T-helper 9 cell (primary cell): ENCODE data around the gene TRIM62.
"Not testable (repeated sequence)": the region's sequence is repeated elsewhere in the genome, so short reads cannot be mapped to it uniquely, and the experiment has no call there.

ENCODE experiments used
- DNase-seq: peaks from one replicate; pipeline ENCODE4 v3.0.0-alpha.2; 2020

The TRIM62 gene

DNA sequence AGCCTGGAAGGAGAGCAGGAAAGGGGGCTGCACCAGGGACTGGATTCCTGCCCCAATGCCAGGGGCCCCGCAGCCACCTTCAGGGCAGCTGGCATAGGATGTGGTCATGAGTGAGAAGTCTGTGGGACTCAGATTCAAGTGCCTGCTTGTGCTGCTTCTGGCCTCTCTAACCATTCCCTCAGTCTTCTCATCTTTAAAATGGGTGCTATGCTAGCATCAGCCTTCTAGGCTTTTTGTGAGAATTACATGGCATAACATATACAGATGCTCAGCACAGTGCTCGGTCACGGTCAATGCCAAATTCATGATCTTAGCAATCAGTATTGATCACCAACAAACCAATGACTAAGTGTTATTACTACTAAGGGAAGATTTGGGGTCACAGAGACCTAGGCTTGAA, 23.5 kb downstream of the TRIM62 start:
- DNase-seq = no peak

DNA sequence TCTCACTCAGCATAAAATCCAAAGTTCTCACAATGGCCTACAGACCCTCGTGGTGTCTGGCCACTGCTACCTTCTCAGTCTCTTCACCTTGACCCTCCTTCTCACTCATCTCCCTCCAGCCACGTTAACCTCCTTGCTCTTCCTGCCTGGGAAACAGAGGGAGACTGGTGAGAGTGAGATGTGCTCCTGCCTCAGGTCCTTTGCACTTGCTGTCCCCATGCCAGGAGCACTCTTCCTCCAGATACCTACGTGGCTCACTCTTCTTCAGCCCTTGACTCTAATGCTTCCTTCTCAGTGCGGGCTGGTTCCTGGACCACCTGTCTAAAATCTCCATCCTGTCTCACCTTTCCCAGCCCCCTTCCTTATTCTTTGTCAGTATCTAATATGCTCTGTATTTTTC, 24.7 kb downstream of the TRIM62 start:
- DNase-seq = no peak

DNA sequence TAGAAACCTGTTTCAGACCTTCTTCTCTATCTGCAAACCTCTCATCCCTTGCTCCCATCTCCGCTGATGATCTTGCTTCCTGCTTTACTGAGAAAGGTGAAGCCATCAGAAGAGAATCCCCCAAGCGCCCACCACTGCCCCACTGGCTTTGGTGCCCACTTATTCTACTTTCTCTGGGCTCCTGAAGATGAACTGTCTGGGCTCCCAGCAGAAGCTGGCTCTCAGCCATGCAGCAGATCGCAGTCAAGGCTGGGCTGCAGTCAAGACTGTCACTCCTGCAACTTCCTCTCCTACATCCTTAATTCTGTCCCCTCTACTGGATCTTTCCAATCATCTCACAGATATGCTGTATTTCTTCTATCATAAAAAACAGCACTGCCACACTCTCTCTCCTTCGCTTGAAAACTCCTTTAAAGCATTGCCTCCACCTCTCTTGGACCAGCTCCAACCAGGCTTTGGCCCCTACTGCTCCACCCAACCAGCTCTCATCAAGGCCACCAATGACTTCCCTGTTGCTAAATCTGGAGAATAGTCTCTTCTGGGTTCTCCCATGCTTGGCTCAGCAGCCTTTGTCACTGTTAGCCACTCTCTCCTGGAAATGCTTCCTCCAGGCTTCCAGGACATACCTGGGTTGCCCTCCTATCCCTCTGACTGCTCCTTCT, 25.8 kb downstream of the TRIM62 start:
- no peak for DNase-seq

DNA sequence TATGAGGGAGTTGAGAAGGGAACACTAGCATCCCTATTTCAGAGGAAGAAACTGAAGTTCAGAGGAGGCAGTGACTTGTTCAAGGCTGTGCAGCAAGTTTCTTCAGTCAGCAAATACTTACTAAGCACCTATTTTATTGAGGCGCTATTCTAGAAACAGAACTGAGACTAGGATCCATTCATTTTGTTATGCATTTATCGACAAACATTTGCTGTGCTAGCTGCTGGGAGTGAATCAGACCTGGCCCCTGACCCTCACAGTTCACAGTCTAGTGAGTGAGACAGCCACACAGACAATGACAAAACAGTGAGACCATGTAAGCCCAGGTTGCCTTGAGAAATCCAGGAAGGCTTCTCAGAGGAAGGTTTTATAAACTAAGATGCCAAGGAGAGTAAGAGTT, 28.2 kb downstream of the TRIM62 start:
- no peak for DNase-seq

DNA sequence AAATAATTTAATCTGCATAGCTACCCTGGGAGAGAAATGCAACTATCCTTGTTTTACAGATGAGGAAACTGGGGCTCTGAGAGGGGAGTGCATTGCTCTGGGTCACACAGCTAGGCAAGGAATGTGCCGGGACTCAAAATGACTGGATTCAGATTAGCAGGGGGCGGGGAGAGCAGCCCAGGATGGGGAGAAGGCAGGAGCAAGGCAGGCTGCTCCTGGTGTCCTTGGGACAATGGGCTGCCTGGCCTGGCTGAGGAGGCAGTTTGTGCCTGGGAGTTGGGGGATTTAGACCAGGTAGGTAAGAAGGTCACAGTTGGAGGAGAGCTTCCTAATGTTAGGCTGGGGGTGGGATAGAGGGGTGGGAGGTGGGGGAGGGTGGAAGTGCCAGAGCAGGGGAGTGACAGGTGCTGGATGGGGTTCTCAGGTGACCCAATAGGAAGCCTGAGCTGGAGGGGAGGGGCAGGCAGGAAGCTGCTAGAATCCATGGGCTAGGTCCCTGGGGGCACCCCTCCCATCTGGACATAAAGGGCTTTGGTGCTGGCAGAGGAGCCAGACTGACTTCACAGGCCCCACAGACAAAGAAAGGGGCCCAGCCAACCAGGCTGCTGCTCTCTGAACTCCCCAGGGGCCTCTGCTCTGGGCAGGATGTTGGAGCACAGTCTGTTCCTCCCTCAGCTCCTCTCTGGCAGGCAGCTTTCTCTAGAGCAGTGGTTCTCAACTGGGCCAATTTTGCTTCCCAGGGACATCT, 29.0 kb downstream of the TRIM62 start:
- no peak for DNase-seq

DNA sequence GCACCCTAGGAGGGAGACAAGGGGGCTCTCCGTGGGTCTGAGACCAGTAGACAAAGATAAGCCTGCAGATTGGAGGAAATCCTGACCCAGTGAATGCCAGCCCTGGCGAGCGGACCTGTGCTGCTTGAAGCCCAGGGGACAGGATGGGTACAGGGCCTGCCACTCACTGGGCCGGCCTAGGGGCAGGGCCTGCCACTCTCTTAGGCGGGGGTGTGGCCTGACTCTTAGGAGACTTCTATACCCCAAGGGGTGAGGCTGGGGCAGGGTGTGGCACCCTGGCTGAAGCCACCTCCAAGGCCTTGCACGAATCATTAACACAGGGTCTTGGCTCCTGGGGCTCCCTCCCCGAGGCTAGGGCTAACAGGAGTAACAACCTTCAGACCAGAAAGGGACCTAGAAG, 30.7 kb downstream of the TRIM62 start:
- no peak for DNase-seq

DNA sequence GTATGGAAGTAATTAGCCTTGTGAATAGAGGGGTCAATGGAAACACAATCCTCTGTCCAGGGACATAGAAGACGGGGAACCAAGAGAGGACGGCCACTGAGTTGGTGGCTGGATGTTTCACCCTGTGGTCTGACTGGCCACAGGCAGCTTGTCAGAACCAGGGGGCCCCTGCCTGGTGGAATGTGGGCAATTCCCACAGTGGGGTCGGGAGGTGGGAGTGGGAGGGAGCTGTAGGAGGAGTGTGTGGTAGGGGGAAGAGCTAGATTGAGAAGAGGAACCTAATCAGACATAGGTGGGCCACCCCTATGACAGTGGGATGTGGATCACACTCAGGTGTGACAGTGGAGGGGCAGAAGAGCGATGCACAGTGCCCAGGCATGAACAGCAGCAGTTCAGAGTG, 31.3 kb downstream of the TRIM62 start:
- DNase-seq = no peak

DNA sequence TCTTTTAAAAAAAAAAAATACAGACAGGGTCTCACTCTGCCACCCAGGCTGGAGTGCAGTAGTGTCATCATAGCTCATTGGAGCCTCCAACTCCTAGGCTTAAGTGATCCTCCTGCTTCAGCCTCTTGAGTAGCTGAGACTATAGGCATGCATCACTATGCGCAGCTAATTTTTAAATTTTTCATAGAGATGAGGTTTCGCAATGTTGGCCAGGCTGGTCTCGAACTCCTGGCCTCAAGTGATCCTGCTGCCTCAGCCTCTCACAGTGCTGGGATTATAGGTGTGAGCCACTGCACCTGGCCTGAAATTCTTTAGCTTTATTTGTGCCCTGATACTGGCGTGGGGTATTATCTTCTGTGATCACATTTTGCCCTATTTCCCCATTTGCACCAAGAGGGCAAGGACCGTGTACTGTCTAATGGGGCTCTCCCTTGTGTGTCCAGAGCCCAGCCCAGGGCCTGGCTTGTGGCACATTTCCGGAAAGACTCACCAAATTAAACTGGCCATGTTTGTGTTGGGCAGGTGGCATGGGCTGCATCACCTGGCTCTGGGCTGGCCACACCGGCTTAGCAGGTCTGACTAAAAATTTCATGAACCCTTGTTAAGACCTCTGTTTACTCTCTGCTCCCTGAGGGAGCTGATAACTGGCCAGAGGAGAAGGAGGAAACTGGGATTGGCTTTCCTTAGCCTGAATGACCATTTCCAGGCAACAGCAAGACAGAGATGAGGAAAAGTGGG, 32.2 kb downstream of the TRIM62 start:
- DNase-seq = no peak

DNA sequence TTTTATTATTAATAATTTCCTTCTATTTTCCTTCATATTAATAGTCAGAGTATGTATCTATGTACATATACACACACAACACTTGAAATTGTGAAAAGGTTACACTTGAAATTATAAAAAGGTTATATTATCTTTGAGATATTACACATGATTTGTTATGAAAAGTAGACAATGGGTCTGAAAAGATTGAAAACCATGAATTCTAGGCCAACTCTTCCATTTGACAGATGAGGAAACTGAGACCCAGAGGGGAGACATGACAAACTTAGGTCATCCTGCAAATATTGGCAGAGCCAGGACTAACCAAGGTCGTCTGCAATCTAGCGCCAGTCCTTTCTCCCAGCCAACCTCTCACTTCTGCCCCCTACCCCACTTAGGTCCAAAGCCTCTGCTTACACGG, 33.2 kb downstream of the TRIM62 start:
- DNase-seq = no peak

DNA sequence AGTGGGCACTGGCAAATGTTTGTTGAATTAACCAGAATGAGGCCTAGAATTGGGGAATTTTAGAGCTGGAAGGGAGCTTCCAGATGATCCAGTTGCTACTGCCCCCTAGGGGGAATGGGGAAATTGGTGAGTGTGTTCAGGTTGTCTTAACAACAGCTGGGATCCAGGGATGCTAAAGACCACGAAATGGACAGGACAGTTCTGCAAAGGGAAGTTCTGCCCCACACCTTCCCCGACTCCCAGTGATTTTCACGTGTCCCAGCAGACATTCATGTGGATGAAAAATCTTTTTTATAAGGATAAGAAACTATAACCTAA, 33.9 kb downstream of the TRIM62 start:
- no peak for DNase-seq

DNA sequence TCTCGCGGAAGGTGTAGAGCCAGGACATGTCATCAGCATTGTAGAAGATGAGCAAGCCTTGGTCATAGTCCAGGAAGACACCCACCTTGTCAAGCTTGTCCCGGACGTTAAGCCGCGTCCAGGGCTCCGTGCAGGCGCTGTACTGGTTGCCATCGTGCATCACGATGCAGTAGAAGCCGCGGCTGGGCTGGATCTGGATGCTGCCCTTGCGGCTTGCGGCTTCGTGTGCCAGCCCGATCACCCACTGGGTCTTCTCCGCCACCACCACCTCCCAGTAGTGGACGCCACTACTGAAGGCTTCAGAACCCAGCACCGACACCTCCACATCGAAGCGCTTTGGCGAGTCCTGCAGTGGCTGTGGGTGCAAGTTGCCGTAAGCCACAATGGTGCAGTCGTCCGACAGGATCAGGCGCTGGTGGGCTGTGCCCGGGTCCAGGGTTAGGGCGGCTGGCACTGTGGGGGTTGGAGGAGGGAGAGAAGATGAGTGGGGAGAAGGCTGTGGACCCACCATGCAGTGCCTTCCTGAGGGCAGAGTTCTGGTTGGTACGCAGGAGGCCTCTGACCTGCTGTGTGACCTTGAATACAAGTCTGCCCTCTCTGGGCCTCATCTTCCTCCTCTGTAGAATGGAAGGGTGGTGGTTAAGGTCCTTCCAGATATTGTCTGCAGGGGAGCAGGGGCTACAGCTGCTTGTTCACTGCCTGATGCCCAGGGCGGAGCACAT, 34.4 kb downstream of the TRIM62 start:
- no peak for DNase-seq

DNA sequence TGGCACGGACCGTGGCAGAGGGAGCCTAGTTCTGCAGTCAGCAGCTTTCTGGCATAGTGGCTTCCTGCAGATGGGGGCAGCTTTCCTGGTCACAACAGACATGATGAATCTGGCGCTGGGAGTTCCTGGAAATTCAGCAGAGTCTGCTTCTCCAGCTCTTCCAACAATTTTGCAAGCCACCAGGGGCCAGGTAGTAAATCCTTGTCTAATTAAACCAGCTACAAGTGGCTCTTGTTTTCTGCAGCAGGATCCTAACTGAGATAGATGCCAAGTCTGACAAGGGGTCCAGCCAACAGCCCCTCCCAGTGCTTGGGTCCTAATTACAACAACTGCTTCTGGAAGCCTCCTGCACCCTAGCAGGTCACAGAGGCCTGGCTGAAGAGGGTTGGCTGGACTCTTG, 35.8 kb downstream of the TRIM62 start:
- no peak for DNase-seq

DNA sequence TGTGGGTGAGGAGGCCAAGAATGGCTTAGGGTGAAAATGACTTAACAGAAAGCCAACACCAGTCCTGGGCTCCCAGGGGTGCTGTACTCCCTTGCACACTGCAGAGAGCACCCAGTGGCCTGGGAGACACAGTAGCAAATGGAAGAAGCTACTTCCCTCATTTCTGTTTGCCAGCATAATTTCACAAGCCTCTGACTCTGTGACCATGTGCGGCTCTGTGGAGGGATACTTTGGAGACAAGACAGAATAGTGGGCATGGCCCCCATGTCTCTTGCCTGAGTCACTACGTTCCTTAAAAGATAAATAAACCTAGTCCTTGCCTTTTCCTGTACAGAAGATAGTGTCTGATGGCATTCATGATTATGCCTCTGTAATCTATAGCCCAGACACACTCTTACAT, 38.1 kb downstream of the TRIM62 start:
- no peak for DNase-seq

DNA sequence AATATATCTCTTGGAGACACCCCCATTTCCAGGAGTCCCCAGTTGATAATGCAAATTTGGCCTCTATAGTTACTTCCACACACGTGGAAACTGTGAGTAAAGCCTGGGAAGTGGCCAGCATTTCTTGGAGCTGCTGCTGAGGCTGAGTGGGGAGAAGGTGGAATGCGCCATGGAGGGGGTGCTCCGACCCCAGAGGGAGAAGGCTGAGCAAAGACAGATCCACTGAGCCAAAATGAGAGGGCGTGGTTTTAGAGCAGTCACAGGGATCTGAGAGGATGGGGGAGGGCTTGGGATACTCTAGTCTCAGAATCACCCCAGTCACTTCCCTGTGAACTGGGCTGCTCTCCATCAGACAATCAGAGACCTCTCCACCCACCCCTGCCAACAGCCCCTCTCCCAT, 38.7 kb downstream of the TRIM62 start:
- no peak for DNase-seq

DNA sequence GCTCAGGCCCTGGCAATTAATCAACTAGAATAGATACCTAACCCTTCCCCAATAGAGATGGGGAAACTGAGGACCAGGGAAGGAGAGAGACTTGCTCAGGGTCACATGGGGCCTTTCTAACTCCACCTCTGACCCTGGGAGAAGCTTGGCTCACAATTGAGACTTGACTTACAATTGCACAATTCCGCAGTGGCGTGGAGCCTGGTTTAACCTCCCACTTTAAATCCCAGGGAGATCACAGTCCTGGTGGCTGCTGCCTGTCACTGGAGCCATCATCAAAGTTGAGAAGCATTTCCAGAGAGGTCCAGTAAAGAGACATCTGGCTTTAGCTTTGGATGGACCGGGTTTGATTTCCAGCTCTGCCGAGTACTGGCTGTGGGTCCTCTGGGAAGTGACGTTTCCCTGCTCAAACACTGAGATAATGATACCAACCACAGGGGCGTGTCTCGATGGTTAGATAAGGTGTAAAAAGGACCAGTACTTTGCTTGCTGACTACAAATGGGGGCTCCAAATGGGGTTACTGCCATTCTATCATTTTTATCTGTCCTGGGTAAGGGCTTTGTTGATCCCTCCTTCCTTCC, 39.3 kb downstream of the TRIM62 start:
- DNase-seq = no peak

DNA sequence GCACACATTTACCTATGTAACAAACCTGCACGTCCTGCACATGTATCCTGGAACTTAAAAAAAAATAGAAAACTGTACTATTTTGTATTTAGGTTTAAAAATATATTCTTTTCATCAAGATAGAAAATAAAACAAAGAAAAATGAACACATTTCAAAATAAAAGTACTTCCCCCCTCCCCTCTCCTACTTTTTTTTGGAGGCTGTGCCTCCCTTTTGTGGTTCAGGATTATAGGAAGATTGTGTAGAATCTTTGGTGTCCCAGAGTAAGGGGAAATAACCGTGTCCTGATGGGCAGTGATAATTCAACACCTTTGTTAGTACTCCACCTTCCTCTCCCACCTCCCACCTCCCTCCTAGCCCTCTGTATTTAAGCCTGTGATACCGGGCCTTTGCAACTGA, 40.1 kb downstream of the TRIM62 start:
- DNase-seq = no peak

DNA sequence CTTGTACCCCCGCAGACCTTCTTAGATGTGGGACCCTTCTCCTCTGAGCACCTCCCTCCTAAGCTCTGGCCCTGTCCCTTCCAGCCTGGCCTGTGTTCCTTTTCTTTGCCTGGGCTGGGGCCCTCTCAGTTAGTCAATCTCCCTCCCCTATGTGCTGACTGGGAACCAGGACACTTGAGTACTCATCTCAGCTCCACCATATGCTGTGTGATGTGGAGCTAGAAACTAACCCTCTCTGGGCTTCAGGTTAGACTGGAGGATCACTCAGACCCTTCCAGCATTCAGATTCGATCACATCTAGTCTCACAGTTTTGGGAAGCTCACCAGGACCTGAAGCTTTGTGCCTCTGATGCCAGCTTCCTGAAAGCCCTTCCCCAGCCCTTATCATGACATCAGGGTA, 40.6 kb downstream of the TRIM62 start:
- no peak for DNase-seq

DNA sequence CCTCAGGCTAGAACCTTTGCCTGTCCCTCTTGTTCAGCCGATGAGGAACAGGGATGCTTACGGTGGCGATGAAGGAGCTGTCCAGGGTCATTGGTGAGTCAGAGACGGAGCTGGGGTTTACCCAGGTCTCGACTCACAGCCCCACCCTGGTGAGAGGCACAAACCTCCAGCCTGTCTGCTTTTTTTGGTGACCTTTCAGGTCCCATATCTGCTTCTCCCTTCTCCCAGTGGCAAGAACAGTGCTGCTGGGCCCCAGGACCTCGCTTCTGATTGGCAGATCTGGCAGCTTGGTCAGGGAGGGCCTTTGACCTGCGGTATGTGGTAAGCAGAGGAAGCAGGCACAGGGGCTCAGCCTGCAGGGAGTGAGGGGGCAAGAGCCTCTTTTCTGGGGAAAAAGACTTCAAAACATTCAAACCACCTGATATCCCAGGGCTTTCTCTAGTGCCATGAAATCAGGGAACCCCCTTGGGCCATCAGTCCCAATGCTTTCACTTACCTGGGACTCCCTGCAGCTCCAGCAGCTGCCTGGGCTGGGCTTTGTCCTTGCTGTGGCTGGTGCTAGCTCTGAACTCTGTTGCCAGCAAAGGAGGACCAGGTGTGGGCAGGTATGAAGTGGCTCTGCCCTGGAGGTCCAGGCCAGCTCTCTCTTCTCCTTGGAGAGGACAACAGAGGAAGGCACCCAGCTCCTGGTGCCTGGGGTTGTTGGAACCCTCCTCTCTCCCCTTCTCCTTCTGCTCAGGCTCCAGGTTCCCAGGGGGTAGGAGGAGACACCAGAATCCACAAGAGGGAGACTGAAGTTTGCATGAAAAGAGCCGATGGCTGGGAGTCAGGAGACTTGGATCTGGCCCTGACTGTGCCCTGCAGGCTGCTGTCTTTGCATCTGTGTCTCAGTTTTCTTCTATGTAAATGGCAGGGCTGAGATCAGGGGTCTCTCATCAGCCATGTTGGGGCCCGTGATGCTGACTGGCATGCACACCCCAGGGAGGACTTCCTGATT, 41.4 kb downstream of the TRIM62 start:
- no peak for DNase-seq

DNA sequence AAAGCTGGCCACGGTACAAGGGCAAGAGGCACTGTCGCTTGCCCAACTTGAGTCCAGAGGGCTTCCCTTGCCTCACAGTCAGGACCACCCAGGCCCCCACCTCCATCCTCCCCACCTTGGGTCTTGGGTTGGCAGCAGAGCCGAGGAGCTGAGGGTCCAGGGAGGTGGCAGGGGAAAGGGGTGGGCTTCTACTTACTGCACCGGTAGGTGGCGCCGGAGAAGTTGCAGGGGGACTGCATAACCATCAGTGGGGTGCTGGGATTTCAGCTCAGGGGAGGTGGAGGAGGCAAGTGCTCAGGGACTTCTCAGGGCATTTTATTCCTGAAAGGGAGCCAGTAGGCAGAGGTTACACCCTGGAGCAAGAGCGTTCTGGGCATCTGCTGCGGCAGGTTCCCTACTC, 44.0 kb downstream of the TRIM62 start:
- DNase-seq = peak; percentile 13

DNA sequence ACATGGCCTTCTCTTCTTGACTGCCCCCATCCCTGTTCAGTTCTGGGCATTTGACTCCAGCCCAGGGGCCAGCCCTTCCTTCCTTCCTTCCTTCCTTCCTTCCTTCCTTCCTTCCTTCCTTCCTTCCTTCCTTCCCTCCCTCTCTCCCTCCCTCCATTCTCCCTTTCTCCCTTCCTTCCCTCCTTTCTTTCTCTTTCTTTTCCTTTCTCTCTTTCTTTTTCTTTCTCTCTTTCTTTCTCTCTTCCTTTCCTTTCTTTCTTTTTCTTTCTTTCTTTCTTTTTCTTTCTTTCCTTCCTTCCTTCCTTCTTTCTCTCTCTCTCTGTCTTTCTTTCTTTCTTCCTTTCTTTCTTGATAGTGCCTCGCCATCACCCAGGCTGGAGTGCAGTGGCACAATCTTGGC, 45.8 kb downstream of the TRIM62 start:
- DNase-seq = not testable (repeated sequence)

DNA sequence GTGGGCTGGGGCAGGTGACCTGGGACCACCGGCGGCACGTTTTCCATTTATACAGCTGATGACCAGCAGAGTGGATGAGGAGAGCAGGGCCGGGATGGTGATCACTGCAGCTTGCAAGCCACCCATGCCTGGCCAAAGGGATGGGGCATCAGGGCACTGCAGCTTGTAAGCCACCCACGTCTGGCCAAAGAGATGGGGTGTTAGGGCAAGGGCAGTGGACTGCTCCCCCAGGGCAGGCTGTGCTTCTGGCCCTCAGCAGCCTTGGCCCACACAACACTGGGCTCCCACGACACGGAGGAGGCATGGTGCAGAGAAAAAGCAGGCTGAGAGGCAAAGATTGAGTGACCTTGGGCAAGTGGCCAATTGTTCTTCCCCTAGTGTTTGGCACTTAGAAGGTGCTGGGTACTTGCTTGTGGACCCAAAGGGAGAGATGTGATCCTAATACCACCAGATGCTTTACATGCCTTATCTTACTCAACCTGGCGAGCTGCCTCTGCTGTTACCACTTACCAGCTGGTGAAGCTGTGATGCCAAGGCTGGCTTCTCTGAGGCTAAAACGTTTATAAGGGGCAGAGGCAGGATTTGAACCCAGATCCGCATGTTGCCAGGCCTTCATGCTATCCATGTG, 48.3 kb downstream of the TRIM62 start:
- DNase-seq = no peak
